Measurements from ENCODE around the gene HOXC12. TPM values are rescaled to one million over a fixed set of nuclear protein-coding genes. Genes with fewer than 3 reads are reported as not detected.

The HOXC12 gene
- total RNA-seq, 2 experiments from 2014 or later = not detected

- DNase-seq = no peak
- TF ChIP-seq CTCF (IDR thresholded peaks at IDR 0.05) = no peak
- Mint-ChIP-seq H3K36me3 (ENCODE audit: low read depth) (no peaks in the 10 kb centered on the region), H3K9me3 (no peaks in the 10 kb centered on the region), H3K4me1 (ENCODE audit: low read depth) (peaks cover 2% of the 10 kb centered on the region), H3K27me3 (peaks cover 79% of the 10 kb centered on the region), H3K4me3 (no peak overlapping the region), H3K27ac (no peak overlapping the region)
- CTCF ChIA-PET = no interaction called here
- POLR2A ChIA-PET = interaction anchor here (1.0 kb wide), 2 partner anchors 8 to 14 kb away, joined by 3 read pairs; partner anchors contain the start of gene HOXC12
- ATAC-seq = no peak
- intact Hi-C loops (cut with micrococcal nuclease) = no loop called here
These were observed 14.2 kb upstream of the HOXC12 start for GRCh38 chr12:53940443-53941014.

- ChIA-PET POLR2A (interaction anchor here (0.7 to 1.0 kb wide), 2 partner anchors 9 to 59 kb away, joined by 3 read pairs; no protein-coding TSS in a partner anchor), CTCF (interaction anchor here (0.6 kb wide), 1 partner anchor 44 kb away, joined by 3 read pairs; the partner anchor contains the start of gene HOXC10)
- ATAC-seq = no peak
- TF ChIP-seq CTCF (IDR thresholded peaks at IDR 0.05) = no peak
- peaks cover 79% of the 10 kb centered on the region for H3K27me3 Mint-ChIP-seq
- no peaks in the 10 kb centered on the region for H3K36me3 Mint-ChIP-seq (ENCODE audit: low read depth)
- intact Hi-C loops (cut with micrococcal nuclease) = no loop called here
- no peak overlapping the region for H3K27ac Mint-ChIP-seq
- H3K9me3 Mint-ChIP-seq = no peaks in the 10 kb centered on the region
- no peak overlapping the region for H3K4me3 Mint-ChIP-seq
- no peaks in the 10 kb centered on the region for H3K4me1 Mint-ChIP-seq (ENCODE audit: low read depth)
- DNase-seq = no peak
These were observed 13.5 kb upstream of the HOXC12 start for GRCh38 chr12:53941187-53941586.

- ChIA-PET POLR2A (no interaction called here), CTCF (interaction anchor here (0.6 kb wide), 1 partner anchor 43 kb away, joined by 3 read pairs; the partner anchor contains the start of gene HOXC10)
- H3K4me1 Mint-ChIP-seq (ENCODE audit: low read depth) = no peaks in the 10 kb centered on the region
- no peaks in the 10 kb centered on the region for H3K9me3 Mint-ChIP-seq
- no peaks in the 10 kb centered on the region for H3K36me3 Mint-ChIP-seq (ENCODE audit: low read depth)
- DNase-seq = no peak
- peaks cover 79% of the 10 kb centered on the region for H3K27me3 Mint-ChIP-seq
- ATAC-seq = no peak
- H3K27ac Mint-ChIP-seq = no peak overlapping the region
- no peak overlapping the region for H3K4me3 Mint-ChIP-seq
- intact Hi-C loops (cut with micrococcal nuclease) = no loop called here
- TF ChIP-seq CTCF (IDR thresholded peaks at IDR 0.05) = no peak
These were observed 13.0 kb upstream of the HOXC12 start for GRCh38 chr12:53941750-53942149.

- no peaks in the 10 kb centered on the region for H3K36me3 Mint-ChIP-seq (ENCODE audit: low read depth)
- ChIA-PET CTCF (interaction anchor here (1.4 kb wide), 1 partner anchor 9 kb away, joined by 3 read pairs; no protein-coding TSS in a partner anchor), POLR2A (no interaction called here)
- ATAC-seq (no peak), DNase-seq (no peak)
- no peak overlapping the region for H3K27ac Mint-ChIP-seq
- no peaks in the 10 kb centered on the region for H3K9me3 Mint-ChIP-seq
- intact Hi-C loops (cut with micrococcal nuclease) = no loop called here
- TF ChIP-seq CTCF (IDR thresholded peaks at IDR 0.05) = no peak
- H3K4me1 Mint-ChIP-seq (ENCODE audit: low read depth) = no peaks in the 10 kb centered on the region
- peaks cover 77% of the 10 kb centered on the region for H3K27me3 Mint-ChIP-seq
- H3K4me3 Mint-ChIP-seq = no peak overlapping the region
These were observed 12.2 kb upstream of the HOXC12 start for GRCh38 chr12:53942467-53942997.

GRCh38 chr12:53944209-53944608, 10.5 kb upstream of the HOXC12 start:
- no peaks in the 10 kb centered on the region for H3K36me3 Mint-ChIP-seq (ENCODE audit: low read depth)
- POLR2A ChIA-PET = no interaction called here
- peaks cover 80% of the 10 kb centered on the region for H3K27me3 Mint-ChIP-seq
- intact Hi-C loops (cut with micrococcal nuclease) = no loop called here
- DNase-seq = no peak
- H3K4me3 Mint-ChIP-seq = no peak overlapping the region
- H3K9me3 Mint-ChIP-seq = no peaks in the 10 kb centered on the region
- no peak for TF ChIP-seq CTCF (IDR thresholded peaks at IDR 0.05)
- no peak for ATAC-seq
- CTCF ChIA-PET = interaction anchor here (1.4 kb wide), 1 partner anchor 49 kb away, joined by 3 read pairs; no protein-coding TSS in a partner anchor
- H3K27ac Mint-ChIP-seq = no peak overlapping the region
- H3K4me1 Mint-ChIP-seq (ENCODE audit: low read depth) = no peaks in the 10 kb centered on the region
